Measurements from ENCODE around the gene GLIPR1.
"Not testable (repeated sequence)": the region's sequence is repeated elsewhere in the genome, so short reads cannot be mapped to it uniquely, and the experiment has no call there.

The GLIPR1 gene

DNA sequence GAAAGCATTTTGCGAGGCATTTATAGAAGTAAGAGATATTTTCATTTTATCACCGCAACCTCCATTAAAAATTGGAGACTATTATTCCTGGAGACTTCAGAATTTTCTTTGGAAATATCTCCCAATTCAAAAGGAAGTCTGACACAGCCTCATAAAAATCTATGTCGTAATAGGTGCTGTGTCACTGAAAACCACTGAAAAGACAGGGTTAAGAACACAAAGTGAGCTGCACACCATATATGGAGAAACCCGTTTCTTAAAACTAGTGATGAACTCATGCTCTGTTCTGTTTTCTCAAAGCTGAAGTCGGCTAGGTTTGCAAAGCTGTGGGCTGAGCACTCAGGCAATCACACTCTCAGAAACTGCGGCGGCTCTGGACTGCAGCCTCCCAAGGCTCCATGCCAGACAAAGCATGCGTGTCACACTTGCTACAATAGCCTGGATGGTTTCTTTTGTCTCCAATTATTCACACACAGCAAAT lies at the start of gene GLIPR1:
Gene GLIPR1 (plus strand): TSS at position 287 of the 481 bp plus-strand sequence. CDS start 126 bp downstream, at position 413.
- DNase-seq (ENCODE audit: low read depth in 1 of 2, low spot score in 1 of 2) = peak; percentile 45 to 52

DNA sequence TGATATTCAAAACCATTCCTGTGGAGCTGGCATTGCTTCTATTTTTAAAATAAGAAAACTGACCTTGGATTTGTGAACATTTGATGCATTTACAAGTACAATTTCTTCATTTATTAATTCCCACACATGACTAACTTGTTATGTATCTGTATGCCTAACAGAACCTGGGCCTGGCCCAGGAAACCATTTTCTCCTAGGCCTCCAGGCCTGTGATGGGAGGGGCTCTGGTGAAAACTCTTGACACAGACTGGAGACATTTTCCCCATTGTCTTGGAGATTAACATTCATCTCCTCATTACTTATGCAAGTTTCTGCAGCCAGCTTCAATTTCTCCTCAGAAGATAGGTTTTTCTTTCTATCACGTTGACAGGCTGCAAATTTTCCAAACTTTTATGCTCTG lies 47.6 kb upstream of the GLIPR1 start:
- DNase-seq (ENCODE audit: low read depth in 1 of 2, low spot score in 1 of 2) = no peak

DNA sequence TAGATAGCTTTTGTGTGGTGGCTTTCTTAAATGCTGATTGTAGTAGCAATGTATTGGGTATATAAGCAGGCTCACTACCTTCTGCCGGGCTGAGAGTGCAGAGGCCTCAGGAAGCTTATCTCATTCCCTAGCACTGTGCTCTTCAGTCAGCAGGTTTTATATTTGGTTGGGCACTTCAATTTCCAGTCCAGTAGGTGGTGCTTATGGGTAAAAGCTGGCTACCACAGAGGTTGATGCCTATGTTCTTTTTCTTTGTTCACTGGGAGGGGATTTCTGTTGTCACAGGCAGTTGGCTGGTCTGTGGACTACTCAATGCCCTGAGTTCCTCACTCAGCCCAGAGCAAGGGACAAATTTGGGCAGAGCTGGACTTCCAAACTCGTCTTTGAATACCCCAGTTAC lies 43.0 kb upstream of the GLIPR1 start:
- no peak for DNase-seq (ENCODE audit: low read depth in 1 of 2, low spot score in 1 of 2)

DNA sequence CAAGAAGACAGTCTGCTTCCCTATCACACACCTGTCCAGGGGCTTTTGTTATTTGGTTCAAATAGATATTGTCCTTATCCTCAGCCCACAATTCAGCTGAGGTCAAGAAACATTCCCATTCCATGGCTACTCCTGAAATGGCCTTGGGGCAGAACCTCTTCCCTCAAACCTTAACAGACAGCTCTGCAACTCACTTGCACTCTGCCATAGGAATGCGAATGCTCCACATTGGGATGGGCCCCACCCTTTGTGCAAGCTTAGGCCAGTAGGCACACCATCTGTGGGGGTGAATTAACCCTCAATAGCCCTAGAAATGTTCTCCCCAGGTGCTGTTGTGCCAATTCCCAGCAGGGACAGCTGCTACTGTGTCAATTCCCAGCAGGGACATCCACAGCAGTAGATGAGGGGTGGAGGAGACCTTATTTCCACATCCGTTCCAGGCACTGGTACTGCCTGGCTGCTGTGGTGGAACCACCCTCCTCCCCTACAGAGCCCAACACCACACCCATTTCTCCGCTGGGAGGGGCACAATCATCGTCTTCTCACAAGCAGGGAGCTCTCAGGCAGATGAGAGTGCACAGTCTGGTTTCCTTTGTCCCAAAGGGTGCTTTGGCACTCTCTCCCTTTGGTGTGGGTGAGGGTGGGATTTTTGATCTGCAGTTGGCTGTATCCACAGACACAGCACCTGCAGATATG lies 42.3 kb upstream of the GLIPR1 start:
- DNase-seq (ENCODE audit: low read depth in 1 of 2, low spot score in 1 of 2) = no peak

DNA sequence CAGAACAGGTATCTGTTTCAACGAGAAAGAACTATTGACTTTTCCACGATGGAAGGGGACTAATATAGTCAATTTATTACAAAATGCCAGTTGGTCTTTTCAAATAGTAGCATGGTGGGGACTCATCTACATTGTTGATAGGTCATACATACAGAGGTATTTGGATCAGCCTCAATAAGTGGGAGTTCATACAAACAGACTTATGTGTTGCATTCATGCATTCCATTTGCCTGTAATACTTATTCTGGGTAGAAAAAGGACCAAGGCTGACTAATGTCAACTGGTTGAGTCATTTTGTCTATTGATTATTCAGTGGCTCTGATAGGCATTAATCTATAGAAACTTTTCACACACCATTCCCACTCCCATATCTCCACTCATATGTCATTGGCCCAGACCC lies 41.5 kb upstream of the GLIPR1 start:
- no peak for DNase-seq (ENCODE audit: low read depth in 1 of 2, low spot score in 1 of 2)

DNA sequence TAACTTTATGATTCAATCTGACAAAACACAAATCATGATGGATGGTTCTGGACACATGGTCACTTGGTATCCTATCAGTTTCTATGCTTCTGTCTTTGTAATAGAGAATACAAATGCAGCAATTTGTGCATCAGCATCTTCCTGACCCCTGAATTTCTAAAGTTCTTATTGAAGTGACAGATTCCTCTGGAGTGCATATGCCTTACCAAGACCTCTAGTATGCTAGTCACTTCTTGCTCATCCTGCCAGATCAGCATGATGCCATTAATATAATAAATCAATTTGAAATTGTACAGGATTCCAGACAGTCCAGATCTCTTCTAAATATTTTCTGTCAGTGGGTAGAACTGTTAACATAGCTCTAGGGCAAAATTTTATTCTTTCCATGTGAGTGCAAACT lies 40.6 kb upstream of the GLIPR1 start:
- DNase-seq (ENCODE audit: low read depth in 1 of 2, low spot score in 1 of 2) = no peak

DNA sequence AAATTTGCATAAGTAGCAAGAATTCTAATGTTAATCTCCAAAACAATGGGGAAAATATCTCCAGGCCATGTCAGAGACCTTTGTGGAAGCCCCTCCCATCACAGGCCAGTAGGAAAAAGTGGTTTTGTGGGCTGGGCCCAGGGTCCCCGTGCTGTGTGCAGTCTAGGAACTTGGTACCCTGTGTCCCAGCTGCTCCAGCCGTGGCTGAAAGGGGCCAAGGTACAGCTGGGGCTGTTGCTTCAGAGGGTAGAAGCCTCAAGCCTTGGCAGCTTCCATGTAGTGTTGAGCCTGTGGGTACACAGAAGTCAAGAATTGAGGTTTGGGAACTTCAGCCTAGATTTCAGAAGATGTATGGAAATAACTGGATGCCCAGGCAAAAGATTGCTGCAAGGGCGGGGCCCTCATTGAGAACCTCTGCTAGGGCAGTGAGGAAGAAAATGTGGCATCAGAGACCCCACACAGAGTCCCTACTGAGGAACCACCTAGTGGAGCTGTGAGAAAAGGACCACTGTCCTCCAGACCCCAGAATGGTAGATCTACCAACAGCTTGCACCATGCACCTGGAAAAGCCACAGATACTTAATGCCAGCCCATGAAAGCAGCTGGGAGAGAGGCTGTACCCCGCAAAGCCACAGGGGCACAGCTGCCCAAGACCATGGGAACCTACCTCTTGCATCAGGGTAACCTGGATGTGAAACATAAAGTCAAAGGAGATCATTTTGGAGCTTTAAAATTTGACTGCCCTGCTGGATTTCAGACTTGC lies 38.7 kb upstream of the GLIPR1 start:
- DNase-seq (ENCODE audit: low read depth in 1 of 2, low spot score in 1 of 2) = not testable (repeated sequence)

DNA sequence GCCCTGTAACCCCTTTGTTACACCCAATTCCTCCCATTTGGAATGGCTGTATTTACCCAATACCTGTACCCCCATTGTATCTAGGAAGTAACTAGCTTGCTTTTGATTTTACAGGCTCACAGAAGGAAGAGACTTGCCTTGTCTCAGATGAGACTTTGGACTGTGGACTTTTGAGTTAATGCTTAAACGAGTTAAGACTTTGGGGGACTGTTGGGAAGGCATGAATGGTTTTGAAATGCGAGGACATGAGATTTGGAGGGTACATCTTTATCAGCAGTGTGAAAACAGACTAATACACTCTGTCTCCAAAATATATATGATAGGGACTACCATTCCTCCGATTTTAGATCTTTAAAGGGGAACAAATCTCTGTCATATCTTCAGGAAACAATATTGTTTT lies 38.1 kb upstream of the GLIPR1 start:
- not testable (repeated sequence) for DNase-seq (ENCODE audit: low read depth in 1 of 2, low spot score in 1 of 2)

DNA sequence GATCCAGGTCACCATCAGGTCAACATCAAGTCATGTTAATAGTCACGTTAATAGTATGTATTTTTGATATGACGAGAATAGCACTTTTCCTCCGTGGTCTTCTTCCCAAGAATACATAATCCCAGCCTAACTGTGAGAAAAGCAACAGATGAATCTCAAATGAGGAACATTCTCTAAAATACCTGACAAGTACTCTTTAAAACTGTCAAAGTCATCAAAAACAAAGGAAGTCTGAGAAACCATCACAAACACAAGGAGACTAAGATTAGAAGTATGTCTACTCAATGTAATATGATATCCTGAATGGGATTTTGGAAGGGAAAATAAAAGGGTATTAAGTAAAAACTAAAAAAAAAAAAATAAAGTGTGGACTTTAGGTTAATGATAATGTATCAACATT lies 36.8 kb upstream of the GLIPR1 start:
- no peak for DNase-seq (ENCODE audit: low read depth in 1 of 2, low spot score in 1 of 2)

DNA sequence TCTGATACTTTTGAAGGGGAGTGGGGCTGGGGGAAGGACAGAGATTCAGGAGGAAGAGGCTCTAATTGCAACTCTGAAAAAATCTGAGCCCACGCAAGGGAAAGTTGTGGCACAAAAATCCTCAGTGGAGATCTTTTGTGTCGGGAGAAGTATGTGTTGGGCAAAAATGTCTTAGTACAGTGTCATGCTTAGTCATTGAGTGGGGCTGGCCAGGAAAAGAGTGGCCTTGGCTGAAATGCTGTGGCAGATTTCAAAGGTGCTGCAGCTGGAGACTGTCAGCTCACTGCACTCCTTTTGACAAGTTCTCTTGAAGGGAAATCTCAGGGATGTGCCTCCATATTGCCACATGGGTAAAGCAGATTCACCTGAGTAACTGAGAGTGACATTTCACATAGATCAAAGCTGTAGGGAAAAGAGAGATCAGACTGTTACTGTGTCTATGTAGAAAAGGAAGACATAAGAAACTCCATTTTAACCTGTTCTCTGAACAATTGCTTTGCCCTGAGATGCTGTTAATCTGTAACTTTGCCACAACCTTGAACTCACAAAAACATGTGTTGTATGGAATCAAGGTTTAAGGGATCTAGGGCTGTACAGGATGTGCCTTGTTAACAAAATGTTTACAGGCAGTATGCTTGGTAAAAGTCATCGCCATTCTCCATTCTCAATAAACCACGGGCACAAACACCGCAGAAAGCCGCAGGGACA lies 36.0 kb upstream of the GLIPR1 start:
- DNase-seq (ENCODE audit: low read depth in 1 of 2, low spot score in 1 of 2) = no peak

DNA sequence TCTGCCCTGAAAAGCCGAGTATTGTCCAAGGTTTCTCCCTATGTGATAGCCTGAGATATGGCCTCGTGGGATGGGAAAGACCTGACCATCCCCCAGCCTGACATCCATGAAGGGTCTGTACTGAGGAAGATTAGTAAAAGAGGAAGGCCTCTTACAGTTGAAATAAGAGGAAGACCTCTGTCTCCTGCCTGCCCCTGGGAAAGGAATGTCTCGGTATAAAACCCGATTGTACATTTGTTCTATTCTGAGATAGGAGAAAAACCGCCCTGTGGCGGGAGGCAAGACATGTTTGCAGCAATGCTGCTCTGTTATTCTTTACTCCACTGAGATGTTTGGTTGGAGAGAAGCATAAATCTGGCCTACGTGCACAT lies 35.4 kb upstream of the GLIPR1 start:
- not testable (repeated sequence) for DNase-seq (ENCODE audit: low read depth in 1 of 2, low spot score in 1 of 2)

DNA sequence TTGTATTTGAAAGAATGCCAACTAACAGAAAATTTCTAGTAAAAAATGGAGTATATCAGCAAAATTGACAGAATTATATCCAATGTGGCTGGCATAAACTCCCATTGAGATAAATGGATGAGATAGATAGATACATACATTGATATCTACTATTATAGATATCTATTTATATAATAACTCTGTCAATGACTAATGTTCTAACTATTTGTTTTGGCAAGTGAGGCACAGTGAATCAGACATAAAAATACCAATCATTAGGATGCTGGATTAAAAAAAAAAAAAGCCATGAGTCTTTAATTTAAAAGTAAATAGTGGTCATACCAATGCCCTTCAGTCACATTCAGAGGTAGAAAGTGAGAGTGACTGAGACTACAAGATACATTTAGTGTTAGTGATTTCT lies 33.7 kb upstream of the GLIPR1 start:
- DNase-seq (ENCODE audit: low read depth in 1 of 2, low spot score in 1 of 2) = no peak

DNA sequence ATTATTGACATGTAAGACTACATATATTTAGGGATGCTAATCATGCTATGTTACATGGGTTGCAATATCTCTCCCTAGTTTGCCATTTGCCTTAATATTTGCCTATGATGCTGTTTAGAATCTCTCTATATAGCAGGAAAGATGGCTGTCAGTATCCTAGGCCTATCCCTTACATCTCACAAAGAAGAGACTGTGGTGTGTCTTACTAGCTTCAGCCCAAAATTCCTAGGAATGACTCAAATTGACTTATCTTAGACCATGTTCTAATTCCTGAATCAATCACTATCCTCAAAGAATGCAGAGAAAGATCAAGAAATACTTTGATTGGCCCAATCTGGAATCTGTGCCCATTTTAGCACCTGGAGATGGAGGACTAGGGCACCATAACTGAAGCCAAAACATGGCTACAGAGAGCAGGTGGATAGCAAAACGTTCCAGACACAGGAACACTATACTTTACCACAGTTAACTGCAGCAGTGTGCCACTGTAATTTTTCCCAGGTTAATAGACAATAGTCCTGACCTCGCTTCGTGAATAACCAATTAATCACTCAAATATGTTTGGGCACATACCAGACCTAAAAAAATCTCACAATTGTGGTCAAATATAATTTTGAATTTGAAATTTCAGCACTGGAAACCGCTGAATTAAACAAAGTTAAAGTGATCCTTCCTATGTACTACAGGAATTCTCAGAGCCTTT lies 32.7 kb upstream of the GLIPR1 start:
- DNase-seq (ENCODE audit: low read depth in 1 of 2, low spot score in 1 of 2) = no peak

DNA sequence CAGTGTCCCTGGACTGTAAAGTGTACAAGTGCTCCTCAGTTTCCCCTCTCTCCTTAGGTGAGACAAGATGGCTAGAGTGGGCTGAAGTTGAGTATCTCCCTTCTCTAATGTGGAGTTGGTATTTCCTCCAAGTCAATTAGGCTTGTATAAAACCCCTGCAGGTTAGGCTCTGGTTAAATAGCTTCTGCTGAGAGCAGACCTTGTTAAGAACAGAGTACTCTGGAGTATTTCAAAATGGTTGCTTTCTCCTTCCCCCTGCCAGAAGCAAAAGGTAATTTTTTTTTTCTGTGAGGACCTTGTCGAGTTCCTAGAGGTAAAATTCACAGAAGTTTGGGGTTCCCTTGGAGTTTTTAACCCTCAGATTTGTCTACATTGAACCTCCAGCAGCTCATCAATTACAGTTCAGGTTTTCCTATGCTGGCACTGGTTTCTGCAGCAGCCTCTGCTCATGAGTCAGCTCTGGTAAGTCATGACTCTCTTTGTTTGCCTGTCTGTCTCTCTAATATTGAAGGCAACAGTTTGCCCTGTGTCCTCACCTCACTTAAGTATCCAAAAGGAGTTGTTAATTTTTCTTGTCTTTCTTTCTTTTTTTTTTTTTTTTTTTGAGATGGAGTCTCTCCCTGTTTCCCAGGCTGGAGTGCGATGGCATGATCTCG lies 27.8 kb upstream of the GLIPR1 start:
- no peak for DNase-seq (ENCODE audit: low read depth in 1 of 2, low spot score in 1 of 2)

DNA sequence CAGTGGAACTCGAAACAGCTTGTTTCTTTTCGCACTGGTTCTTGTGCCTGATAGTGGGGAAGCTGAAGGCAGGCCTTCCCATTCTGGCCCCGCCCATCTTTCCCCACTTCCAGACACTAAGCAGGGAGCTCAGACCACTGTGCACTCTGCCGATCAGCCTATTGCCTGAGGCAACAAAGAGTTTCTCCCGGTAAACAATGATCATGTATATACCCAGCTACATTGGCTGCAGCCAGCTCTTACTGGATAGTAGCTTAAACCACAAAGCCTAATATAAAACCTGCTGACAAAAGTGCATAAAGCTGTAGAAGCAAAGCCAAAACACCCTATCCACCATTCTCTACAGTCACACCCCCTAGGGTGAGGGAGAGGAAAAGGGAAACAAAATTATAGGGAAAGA lies 24.7 kb upstream of the GLIPR1 start:
- no peak for DNase-seq (ENCODE audit: low read depth in 1 of 2, low spot score in 1 of 2)

DNA sequence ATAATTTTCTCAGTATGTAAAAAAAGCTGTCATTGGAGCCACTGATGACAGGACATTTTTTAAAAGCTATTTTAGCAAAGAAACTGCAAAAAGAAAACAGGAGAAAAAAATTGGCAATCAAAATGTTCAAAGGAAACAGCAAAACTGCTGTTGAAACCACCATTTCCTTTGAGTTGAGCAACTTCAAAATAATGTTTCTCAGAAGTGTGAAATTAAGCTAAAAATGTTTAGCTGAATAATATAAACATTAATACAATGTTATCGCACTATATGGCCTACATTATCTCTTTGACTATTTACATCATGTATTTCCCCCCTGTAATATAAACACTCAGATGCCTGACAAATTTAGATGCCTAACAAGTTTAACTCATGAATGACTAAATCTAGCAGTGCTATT lies 23.4 kb upstream of the GLIPR1 start:
- DNase-seq (ENCODE audit: low read depth in 1 of 2, low spot score in 1 of 2) = no peak

DNA sequence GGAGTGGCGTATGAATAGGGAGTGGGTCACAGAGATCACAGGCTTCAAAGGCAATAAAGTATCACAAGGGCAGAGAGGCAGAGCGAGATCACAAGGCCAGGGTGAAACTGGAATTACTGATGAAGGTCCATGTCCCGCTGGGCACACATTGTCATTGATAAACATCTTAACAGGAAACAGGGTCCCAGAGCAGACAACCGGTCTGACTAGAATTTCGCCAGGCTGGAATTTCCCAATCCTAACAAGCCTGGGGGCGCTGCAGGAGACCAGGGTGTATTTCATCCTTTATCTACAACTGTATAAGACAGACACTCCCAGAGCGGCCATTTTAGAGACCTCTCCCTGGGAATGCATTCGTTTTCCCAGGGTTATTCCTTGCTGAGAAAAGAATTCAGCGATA lies 22.7 kb upstream of the GLIPR1 start:
- DNase-seq (ENCODE audit: low read depth in 1 of 2, low spot score in 1 of 2) = not testable (repeated sequence)

DNA sequence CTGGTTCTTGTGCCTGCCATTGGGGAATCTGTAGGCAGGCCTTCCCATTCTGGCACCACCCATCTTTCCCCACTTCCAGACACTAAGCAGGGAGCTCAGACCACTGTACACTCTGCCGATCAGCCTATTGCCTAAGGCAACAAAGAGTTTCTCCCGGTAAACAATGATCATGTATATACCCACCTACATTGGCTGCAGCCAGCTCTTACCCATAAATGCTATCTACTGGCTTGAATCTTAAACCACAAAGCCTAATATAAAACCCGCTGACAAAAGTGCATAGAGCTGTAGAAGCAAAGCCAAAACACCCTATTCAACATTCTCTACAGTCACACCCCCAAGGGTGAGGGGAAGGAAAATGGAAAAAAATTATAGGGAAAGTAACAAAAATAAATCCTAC lies 20.8 kb upstream of the GLIPR1 start:
- no peak for DNase-seq (ENCODE audit: low read depth in 1 of 2, low spot score in 1 of 2)

DNA sequence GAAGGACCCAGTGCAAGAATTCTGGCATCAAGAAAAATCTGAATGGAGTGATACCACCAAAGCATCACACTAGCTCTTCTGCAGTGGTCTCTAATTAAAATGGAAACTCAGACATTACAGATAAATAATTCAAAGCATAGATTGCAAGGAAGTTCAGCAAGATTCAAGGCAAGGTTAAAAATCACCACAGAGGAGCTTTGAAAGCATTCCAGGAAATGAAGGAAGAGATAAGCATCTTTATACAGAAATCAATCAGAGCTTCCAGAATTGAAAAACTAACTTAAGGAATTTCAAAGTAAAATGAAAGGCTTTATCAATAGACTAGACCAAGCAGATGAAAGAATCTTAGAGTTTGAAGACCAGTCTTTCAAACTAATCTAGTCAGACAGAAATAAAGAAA lies 20.4 kb upstream of the GLIPR1 start:
- no peak for DNase-seq (ENCODE audit: low read depth in 1 of 2, low spot score in 1 of 2)

DNA sequence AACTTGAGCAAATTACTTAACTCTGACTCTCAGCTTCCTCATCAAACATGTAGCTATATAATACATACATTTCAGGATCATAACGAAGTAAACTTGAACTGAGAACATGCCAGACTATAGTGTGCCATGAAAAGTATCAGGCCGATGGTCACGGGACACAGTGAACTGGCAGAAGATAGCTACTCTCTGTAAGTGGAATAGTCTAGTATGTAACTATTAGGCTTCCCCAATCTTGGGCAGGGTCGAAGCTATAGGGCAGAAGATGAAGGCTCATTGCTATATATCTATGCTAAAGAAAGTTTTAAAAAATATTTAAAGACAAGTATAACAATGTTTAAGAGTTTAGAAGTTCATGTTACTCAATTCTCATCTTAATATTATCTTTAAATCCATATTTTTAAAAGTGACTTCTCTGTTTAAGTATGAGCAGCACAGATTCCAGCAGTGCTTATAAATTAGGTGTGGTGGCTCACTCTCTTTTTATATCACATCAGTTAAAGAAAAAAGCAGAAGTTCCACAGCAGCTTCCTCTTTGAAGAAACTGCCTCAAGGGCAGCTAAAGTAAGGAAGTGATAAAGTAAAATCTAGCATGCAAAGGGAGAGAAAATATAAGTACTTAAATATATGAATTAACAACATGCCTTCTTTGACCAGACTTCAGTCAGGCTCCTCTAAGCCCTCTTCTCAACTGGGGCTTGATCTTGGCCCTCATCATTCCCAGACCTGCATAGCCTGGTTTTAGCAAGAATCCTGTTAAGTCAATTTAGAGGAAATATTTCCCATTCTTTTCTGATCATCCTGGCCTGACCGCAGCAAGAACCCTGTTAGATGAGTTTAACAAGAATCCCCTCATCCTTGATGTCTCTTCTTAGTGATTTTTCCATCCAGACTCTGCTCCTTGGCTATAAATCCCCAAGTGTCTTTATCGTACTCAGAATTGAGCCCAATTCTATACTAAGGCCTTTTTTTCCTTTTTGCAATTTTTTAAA lies 8.4 kb upstream of the GLIPR1 start:
- no peak for DNase-seq (ENCODE audit: low read depth in 1 of 2, low spot score in 1 of 2)
